GM12874 (cell line): ENCODE measurements around the gene SYNJ2BP.

Source experiments
- CTCF ChIP-seq: IDR thresholded peaks from 2 replicates; pipeline ENCODE4 v1.5.1; 2011; ENCODE audit warnings: low read depth, mild to moderate bottlenecking, control low read depth, low read length, moderate library complexity; ENCODE audit not compliant: insufficient read depth

The SYNJ2BP gene

GRCh38 chr14:70425354-70425753 is 8.5 kb upstream of the SYNJ2BP start:
- TF ChIP-seq CTCF = no peak

- TF ChIP-seq CTCF = no peak
These were observed 5.6 kb upstream of the SYNJ2BP start for GRCh38 chr14:70422538-70422937.

GRCh38 chr14:70416338-70416724 is 559 bp downstream of the SYNJ2BP start:
- no peak for TF ChIP-seq CTCF

GRCh38 chr14:70415788-70416187 is 1.1 kb downstream of the SYNJ2BP start:
- TF ChIP-seq CTCF = no peak

GRCh38 chr14:70407621-70408020 is 9.3 kb downstream of the SYNJ2BP start:
- no peak for TF ChIP-seq CTCF

GRCh38 chr14:70401643-70402042 is 15.2 kb downstream of the SYNJ2BP start:
- no peak for TF ChIP-seq CTCF

- TF ChIP-seq CTCF = no peak
These were observed 18.0 kb downstream of the SYNJ2BP start for GRCh38 chr14:70398706-70399431.
